H1 (cell line): ENCODE measurements around the gene CBFB.

Source experiments
- CEBPB ChIP-seq: IDR thresholded peaks from 2 replicates; pipeline ENCODE4 v1.6.1; 2012; ENCODE audit warnings: low read depth, low read length
- CHD2 ChIP-seq: IDR thresholded peaks from 2 replicates; pipeline ENCODE4 v1.6.1; 2012; ENCODE audit warnings: low read length, improper control_type of control experiment
- CREB1 ChIP-seq: IDR thresholded peaks from 2 replicates; pipeline ENCODE4 v1.6.1; 2012; ENCODE audit warnings: inconsistent platforms
- EGR1 ChIP-seq: IDR thresholded peaks from 2 replicates; pipeline ENCODE4 v1.6.1; 2011; ENCODE audit warnings: low read depth, low read length, borderline replicate concordance
- EP300 ChIP-seq, 2 experiments: IDR thresholded peaks; 1 replicate in 1 of 2; 2 replicates in 1 of 2; pipeline ENCODE4 v1.6.1; 2011 to 2012; ENCODE audit warnings: low read depth in 2 of 2, low read length in 2 of 2, mild to moderate bottlenecking in 2 of 2, borderline replicate concordance in 1 of 2, inconsistent platforms in 1 of 2, moderate library complexity in 1 of 2
- HDAC2 ChIP-seq, 2 experiments: fragments of 300-600 bp in 1 of 2; sonication (generic) in 1 of 2; IDR thresholded peaks; 2 replicates each; pipeline ENCODE4 v1.6.1; 2011 to 2012; ENCODE audit warnings: low read depth in 2 of 2, low read length in 2 of 2, mild to moderate bottlenecking in 2 of 2, moderate library complexity in 2 of 2, borderline replicate concordance in 1 of 2, inconsistent platforms in 1 of 2
- POLR2AphosphoS5 ChIP-seq: IDR thresholded peaks from 2 replicates; pipeline ENCODE4 v1.6.1; 2011; ENCODE audit warnings: low read depth, low read length
- RFX5 ChIP-seq: IDR thresholded peaks from 2 replicates; pipeline ENCODE4 v1.6.1; 2011; ENCODE audit warnings: low read depth, low read length, improper control_type of control experiment, borderline replicate concordance
- RXRA ChIP-seq: IDR thresholded peaks from 2 replicates; pipeline ENCODE4 v1.6.1; 2011; ENCODE audit warnings: low read depth, mild to moderate bottlenecking, low read length, moderate library complexity; ENCODE audit not compliant: insufficient read depth
- SIX5 ChIP-seq: IDR thresholded peaks from 2 replicates; pipeline ENCODE4 v1.6.1; 2011; ENCODE audit warnings: mild to moderate bottlenecking, low read depth, low read length
- SP1 ChIP-seq: IDR thresholded peaks from 2 replicates; pipeline ENCODE4 v1.6.1; 2011; ENCODE audit warnings: low read depth, low read length
- TF ChIP-seq, protein P1 (sequence below): IDR thresholded peaks from 2 replicates; pipeline ENCODE4 v1.6.1; 2011; ENCODE audit warnings: low read length, improper control_type of control experiment
- TF ChIP-seq, protein P2 (sequence below), 3 experiments: IDR thresholded peaks; 1 replicate in 2 of 3; 2 replicates in 1 of 3; pipeline versions ENCODE4 v1.5.1 to v1.6.1; 2011; ENCODE audit warnings: low read length in 3 of 3, mild to moderate bottlenecking in 3 of 3, inconsistent platforms in 2 of 3, low read depth in 1 of 3, moderate library complexity in 1 of 3; ENCODE audit not compliant: insufficient read depth in 1 of 3; ENCODE audit errors: control extremely low read depth in 1 of 3

DNA sequence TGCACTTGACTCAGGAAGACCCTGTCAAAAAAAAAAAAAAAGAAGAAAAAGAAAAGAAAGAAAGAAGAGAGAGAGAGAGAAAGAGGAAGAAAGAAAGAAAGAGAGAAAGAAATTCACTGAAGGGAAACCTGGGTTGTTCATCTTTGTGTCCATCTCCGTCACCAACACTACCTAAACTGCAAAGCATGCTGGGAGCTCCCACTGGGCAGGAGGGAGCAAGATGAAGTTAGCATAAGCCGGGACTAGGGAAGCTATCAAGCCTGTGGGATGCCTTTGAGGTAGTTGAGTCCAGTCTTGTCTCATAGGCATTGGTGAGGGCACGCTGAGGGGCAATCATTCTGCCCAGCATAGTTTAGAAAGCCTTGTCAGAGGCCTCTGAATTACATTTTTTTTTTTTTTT is 7.6 kb upstream of the CBFB start:
- TF ChIP-seq, protein P1, sequence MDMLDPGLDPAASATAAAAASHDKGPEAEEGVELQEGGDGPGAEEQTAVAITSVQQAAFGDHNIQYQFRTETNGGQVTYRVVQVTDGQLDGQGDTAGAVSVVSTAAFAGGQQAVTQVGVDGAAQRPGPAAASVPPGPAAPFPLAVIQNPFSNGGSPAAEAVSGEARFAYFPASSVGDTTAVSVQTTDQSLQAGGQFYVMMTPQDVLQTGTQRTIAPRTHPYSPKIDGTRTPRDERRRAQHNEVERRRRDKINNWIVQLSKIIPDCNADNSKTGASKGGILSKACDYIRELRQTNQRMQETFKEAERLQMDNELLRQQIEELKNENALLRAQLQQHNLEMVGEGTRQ, result no peak
- TF ChIP-seq CREB1 (no peak), POLR2AphosphoS5 (no peak), EP300 (IDR thresholded peaks at IDR 0.05; ENCODE audit: borderline replicate concordance in 1 of 2, low read depth in 2 of 2, low read length in 2 of 2) (no peak), RXRA (no peak), CEBPB (no peak), RFX5 (no peak), SP1 (no peak), CHD2 (no peak), SIX5 (no peak), HDAC2 (IDR thresholded peaks at IDR 0.05; ENCODE audit: borderline replicate concordance in 1 of 2, low read depth in 2 of 2, low read length in 2 of 2) (no peak), EGR1 (no peak)
- TF ChIP-seq, protein P2, sequence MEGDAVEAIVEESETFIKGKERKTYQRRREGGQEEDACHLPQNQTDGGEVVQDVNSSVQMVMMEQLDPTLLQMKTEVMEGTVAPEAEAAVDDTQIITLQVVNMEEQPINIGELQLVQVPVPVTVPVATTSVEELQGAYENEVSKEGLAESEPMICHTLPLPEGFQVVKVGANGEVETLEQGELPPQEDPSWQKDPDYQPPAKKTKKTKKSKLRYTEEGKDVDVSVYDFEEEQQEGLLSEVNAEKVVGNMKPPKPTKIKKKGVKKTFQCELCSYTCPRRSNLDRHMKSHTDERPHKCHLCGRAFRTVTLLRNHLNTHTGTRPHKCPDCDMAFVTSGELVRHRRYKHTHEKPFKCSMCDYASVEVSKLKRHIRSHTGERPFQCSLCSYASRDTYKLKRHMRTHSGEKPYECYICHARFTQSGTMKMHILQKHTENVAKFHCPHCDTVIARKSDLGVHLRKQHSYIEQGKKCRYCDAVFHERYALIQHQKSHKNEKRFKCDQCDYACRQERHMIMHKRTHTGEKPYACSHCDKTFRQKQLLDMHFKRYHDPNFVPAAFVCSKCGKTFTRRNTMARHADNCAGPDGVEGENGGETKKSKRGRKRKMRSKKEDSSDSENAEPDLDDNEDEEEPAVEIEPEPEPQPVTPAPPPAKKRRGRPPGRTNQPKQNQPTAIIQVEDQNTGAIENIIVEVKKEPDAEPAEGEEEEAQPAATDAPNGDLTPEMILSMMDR (IDR thresholded peaks at IDR 0.05; ENCODE audit: control extremely low read depth in 1 of 3, insufficient read depth in 1 of 3, low read depth in 1 of 3, low read length in 3 of 3), result no peak
